Spinal cord (tissue), 10 donors: Measurements from ENCODE around the gene YOD1. TPM values are rescaled to one million over a fixed set of nuclear protein-coding genes. Genes with fewer than 3 reads are reported as not detected.

Experiments used
- DNase-seq, 6 donors: peaks; one replicate each; pipeline versions ENCODE4 v3.0.0 to v3.0.0-alpha.2; 2013 to 2015; ENCODE audit warnings: low spot score in 6 of 6, low read depth in 4 of 6
- H3K27ac ChIP-seq: one replicate; pipeline ENCODE4 v1.5.1; 2013; ENCODE audit warnings: low read depth, low read length, control low read depth
- H3K27me3 ChIP-seq: one replicate; pipeline ENCODE4 v1.6.1; 2013; ENCODE audit warnings: low read length; ENCODE audit not compliant: control insufficient read depth, insufficient read depth
- H3K36me3 ChIP-seq: one replicate; pipeline ENCODE4 v1.6.1; 2013; ENCODE audit warnings: low read length; ENCODE audit not compliant: control insufficient read depth, insufficient read depth
- H3K4me1 ChIP-seq: one replicate; pipeline ENCODE4 v1.6.1; 2013; ENCODE audit warnings: low read length; ENCODE audit not compliant: control insufficient read depth, insufficient read depth
- H3K4me3 ChIP-seq: one replicate; pipeline ENCODE4 v1.5.1; 2013; ENCODE audit warnings: low read depth, low read length, control low read depth
- H3K9me3 ChIP-seq: one replicate; pipeline ENCODE4 v1.6.1; 2013; ENCODE audit warnings: low read length; ENCODE audit not compliant: control insufficient read depth, insufficient read depth
- WGBS: methylation state at CpG from one replicate; pipeline ENCODE4 v1.1.5; 2013; ENCODE audit warnings: missing lambda C conversion rate; ENCODE audit not compliant: insufficient coverage; 5-methylcytosine and 5-hydroxymethylcytosine counted together
- polyA plus RNA-seq, 2 donors: library from polyadenylated mRNA; unstranded; fragments of 120-200 nt; gene quantifications; one replicate each; pipeline ENCODE4 v1.2.1, GENCODE V29; 2013; ENCODE audit not compliant: insufficient read length in 2 of 2
- total RNA-seq, 2 donors: library from RNA; depleted of rRNA in 1 of 2; stranded (reverse); fragments of 120-200 nt in 1 of 2; fragments of >200 nt in 1 of 2; gene quantifications; one replicate each; pipeline versions ENCODE4 v1.2.3 to v1.2.4, GENCODE V29; 2013 to 2014
- donor health status: healthy.

Gene YOD1
- total and polyA plus RNA-seq, 4 donors = 7.5 to 29.0 (median 12.5) TPM

DNA sequence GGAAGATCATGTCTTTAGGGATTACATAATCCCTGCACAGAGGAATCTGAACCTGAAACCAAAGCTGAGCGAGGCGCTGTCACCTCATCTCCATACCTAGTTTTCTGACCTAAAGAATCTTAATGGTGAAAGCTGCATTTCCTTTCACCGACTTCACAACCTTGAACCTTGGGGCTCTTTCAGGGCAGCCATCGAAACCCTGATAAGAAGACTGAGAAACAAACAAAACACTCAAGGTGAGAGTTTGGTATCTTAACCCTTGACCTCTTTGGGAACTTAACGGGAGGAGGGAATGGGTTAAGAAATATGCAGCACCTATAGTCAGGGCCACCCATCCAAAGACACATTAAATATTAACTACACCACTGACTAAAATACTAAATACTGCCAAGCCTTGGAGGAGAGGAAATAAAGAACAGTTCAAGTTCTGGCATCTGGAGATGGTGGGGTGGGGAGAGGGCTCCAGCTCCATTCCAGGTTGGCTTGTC lies 20.4 kb downstream of the YOD1 start:
- no peak for DNase-seq
- H3K36me3 ChIP-seq = no peaks in the 10 kb centered on the region
- no peak overlapping the region for H3K27ac ChIP-seq
- WGBS = no CpG with 5 or more reads among the region's 5 CpGs
- no peaks in the 10 kb centered on the region for H3K4me1 ChIP-seq
- no peak overlapping the region for H3K4me3 ChIP-seq
- H3K27me3 ChIP-seq = peaks cover 4% of the 10 kb centered on the region
- H3K9me3 ChIP-seq = no peaks in the 10 kb centered on the region

DNA sequence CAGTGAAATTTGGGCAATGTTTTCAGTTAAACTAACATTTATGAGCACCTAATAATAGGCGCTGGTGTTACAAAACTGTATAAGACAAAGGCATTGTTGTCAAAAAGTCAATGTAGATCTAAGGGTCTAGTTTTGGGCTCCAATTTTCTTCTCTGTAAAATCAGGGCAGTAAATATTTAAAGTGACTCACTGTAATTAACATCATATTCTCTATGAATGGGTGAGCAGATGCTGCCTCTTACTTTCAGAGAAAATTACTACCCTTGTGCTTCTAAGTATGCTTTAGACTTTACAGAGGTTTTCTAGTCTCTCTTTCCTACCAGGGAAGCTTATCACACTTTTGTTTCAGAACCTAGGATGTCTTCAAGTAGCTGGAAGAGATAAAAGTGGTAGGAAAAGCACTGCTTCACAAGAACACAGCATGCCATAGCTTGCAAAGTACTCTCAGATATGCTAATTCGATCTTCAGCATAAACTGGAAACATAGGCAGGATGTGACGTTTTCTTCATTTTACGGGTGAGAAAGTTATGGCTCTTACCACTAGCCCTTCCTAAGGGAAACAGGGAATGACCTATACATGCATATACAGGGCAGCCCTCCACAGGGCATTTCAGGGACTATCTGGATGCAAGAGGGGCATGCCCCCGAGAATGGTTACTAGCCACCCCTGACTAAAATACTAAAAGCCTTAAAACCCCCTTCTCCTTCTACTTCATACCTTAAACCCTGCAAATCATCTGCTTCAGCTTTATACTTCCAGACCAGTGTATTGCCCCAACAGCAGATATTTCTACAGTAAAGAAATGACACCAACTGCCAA lies 21.1 kb downstream of the YOD1 start:
- Histone ChIP-seq H3K4me3 (no peak overlapping the region), H3K4me1 (peaks cover 2% of the 10 kb centered on the region), H3K9me3 (no peaks in the 10 kb centered on the region), H3K27ac (no peak overlapping the region), H3K36me3 (no peaks in the 10 kb centered on the region), H3K27me3 (peaks cover 4% of the 10 kb centered on the region)
- 59% methylated on average over 3 of the region's 5 CpGs for WGBS
- DNase-seq = no peak

DNA sequence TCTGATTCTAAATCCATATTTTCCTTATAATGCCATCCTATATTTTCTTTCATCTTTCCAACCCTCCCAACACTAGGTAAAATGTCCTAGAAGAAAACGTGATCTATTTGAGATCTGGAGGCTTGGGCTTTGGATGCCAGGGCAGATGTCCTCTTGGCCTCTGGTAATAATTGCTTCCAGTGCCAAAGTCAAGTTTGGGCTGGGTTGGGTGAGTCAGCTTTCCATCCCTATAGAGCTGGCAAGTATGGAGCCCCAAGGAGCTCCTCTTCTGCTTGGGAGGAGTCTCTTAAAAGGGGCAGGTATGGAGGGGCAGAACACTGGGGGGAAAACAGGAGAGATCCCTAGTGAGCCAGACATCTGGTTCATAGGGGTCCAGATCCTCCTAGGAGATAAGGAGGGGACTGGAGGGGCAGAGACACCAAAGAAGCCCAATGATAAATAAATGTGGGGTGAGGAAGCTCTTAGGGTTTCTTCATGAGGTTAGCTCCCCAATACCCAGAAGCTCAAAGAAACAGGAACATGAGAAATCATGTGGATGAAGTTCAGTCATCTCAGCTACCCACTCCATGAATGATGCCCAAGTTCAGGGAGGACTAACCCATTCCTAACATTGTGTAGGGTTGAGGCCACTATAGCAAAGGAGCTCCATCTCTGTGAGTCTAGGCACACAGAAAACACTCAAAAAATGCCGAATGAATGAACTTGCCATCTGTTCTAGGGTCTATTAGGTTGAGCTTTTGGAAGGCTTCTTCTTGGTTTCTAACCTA lies 21.9 kb downstream of the YOD1 start:
- no peak overlapping the region for H3K27ac ChIP-seq
- no peak overlapping the region for H3K4me3 ChIP-seq
- peaks cover 10% of the 10 kb centered on the region for H3K4me1 ChIP-seq
- no peaks in the 10 kb centered on the region for H3K36me3 ChIP-seq
- no CpG with 5 or more reads among the region's 2 CpGs for WGBS
- no peak for DNase-seq
- no peaks in the 10 kb centered on the region for H3K9me3 ChIP-seq
- peaks cover 4% of the 10 kb centered on the region for H3K27me3 ChIP-seq

DNA sequence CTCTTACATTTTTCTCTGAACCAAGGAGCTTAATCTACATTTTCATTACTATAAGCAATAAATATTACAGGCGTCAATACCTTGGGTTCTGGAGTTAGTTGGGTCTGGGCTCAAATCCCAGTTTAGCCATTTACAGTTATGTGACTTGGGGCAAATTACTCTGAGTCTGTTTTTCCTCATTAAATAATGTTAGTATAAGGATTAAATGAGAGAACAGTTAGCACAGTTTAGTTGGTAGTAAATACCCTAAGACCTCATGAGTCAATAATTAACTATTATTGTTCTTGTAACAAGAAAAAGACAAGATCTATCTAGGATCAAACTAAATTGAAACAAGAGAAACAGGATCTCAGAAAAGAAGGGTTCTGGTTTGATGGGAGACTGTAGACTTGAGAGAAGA lies 23.1 kb downstream of the YOD1 start:
- H3K27ac ChIP-seq = no peak overlapping the region
- H3K9me3 ChIP-seq = no peaks in the 10 kb centered on the region
- no peak overlapping the region for H3K4me3 ChIP-seq
- no peaks in the 10 kb centered on the region for H3K36me3 ChIP-seq
- H3K27me3 ChIP-seq = peaks cover 4% of the 10 kb centered on the region
- H3K4me1 ChIP-seq = peaks cover 11% of the 10 kb centered on the region
- WGBS = no CpG with 5 or more reads among the region's 1 CpG
- no peak for DNase-seq

DNA sequence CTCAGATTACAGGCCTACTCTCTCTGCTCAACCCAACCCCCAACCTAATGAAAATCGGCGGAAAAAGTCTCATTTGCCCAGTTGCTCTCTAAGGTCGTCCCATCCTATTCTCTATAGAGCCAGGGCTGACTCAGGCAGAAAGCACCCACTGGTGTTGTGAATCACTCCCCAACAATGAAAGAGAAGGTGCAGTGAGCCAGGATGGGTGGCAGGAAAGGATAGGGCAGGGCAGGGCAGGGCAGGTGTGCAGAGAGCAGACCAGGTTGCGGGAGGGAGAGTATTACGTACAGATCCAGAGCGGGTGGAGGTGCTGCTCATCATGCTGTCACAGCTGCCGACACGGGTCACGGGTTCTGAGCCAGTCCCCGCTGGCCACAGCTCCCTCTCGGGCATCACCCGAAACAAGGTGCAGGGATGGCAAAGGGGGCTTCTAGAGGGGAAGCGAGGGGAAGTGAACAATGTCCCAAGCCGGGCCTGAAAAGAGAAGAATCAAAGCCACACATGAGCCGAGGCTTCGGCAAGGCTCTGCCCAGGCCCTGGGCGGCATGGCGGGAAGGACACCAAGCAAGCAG lies 23.7 kb downstream of the YOD1 start:
- H3K27ac ChIP-seq = no peak overlapping the region
- no peak overlapping the region for H3K4me3 ChIP-seq
- H3K9me3 ChIP-seq = no peaks in the 10 kb centered on the region
- no peak for DNase-seq
- 91% methylated on average over 17 of the region's 18 CpGs for WGBS
- no peaks in the 10 kb centered on the region for H3K36me3 ChIP-seq
- peaks cover 4% of the 10 kb centered on the region for H3K27me3 ChIP-seq
- peaks cover 11% of the 10 kb centered on the region for H3K4me1 ChIP-seq

DNA sequence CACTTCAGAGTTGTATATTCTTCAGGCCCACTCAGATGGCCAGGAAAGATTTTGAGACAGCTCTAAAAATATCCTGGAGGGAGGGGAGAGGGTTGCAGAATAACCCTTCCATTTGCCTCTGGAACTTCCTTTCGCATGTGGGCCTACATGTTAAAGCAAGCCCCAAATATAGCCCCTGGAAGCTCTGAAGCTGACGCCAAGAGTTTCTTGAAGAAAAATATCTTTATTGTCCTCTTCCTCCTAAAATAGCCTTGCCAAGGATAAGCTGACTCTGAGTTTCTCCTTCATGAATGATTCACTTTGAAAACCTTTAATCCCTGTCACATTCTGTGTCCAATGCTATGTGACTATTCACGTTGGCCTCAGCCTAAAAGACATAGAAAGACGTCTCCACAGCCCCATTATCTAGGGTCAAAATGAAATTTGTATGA lies 24.9 kb downstream of the YOD1 start:
- H3K9me3 ChIP-seq = no peaks in the 10 kb centered on the region
- H3K27me3 ChIP-seq = peaks cover 4% of the 10 kb centered on the region
- no peaks in the 10 kb centered on the region for H3K36me3 ChIP-seq
- H3K4me3 ChIP-seq = no peak overlapping the region
- DNase-seq = no peak
- 86% methylated on average over 1 of the region's 4 CpGs for WGBS
- peaks cover 17% of the 10 kb centered on the region for H3K4me1 ChIP-seq
- H3K27ac ChIP-seq = no peak overlapping the region

DNA sequence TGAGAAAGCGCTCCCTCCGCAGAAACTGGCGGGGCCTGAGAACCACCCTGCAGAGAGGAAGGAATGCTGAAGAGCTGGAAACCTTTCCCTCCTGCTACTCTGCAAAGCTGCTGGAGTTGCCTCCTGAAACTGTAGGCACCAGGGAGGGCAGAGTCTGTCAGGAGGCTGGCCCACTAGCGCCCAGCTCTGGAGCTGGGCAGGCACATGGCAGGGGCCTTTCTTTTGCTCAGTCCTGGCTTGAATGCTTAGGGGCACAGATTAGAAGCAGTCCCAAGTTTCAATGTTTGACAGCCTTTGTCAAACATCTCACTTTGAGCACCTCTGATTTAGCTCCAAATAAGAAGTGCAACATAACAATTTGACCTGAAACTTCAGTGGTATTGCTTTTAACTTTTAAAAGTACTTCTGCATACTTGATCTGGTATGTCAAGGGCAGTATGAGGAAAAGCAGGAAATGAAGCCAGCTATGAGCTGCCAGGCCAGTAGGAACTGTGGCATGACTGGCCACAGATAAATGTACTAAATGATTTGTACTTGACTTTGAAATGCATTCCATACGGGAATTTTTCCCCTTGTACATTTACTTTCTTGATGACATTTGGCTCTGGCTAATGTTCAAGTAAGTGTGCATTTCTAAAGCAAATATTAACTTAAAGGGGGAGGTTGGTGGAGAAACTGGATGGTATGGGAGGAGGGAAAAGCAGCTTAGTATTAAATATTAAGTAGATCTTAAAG lies 25.7 kb downstream of the YOD1 start:
- peaks cover 3% of the 10 kb centered on the region for H3K27me3 ChIP-seq
- no peaks in the 10 kb centered on the region for H3K36me3 ChIP-seq
- no peaks in the 10 kb centered on the region for H3K9me3 ChIP-seq
- 57% methylated on average over 1 of the region's 5 CpGs for WGBS
- no peak overlapping the region for H3K4me3 ChIP-seq
- peaks cover 19% of the 10 kb centered on the region for H3K4me1 ChIP-seq
- no peak for DNase-seq
- no peak overlapping the region for H3K27ac ChIP-seq

DNA sequence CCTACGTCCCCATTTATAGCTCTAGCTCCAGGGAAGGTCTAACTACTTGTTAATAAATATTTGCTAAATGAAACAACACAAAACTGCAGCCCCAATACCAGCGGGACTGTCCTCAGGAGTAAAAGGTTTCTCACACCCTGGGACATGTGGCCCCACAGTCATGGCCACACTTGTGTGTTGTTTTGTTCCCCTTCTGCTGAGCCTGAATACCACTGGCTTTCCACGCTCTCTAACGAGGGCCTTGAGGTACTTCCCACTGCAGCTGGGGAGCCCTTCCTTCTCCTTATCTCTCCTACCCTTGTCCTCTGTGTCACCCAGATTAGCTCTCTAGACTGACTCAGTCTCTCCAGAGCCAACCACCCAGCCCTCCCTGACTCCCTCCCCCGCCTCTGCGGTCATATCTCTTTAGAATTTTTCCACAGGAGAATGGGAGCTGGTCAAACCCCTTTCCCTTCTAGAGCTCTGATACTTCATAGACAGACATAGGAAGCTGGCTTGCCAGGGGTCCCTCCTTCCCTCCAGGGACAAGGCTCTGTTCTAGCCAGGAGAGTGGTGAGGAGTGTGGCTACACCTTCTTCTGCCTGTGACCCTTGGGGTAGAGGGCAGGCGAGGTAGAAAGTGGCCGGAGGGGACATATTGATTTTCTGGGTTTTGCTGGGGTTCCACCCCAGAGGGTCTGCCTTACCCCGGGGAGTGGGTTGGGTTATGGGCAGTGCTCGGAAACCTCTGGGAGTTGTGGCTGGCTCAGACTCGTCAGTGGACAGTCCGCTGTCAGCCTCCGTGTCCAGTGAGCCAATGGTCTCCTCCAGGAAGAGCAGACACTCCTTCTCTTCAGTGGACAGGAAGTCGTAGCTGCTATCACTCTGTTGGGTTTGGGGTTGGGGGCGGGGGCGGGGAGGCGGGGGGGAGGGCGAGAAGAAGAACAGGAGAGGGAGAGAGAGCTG lies 26.5 kb downstream of the YOD1 start:
- peaks cover 19% of the 10 kb centered on the region for H3K4me1 ChIP-seq
- H3K9me3 ChIP-seq = no peaks in the 10 kb centered on the region
- peak overlapping the region; percentile 40 for H3K27ac ChIP-seq
- no peak overlapping the region for H3K4me3 ChIP-seq
- 82% methylated on average over 10 of the region's 18 CpGs for WGBS
- no peak for DNase-seq
- no peaks in the 10 kb centered on the region for H3K27me3 ChIP-seq
- no peaks in the 10 kb centered on the region for H3K36me3 ChIP-seq
